Loucy (cell line): ENCODE data around the gene DOCK8.

Source experiments
- EZH2phosphoT487 ChIP-seq: fragments of 200-600 bp; IDR thresholded peaks from 2 replicates; pipeline ENCODE4 v1.6.1; 2018; ENCODE audit warnings: antibody characterized with exemption, mild to moderate bottlenecking, moderate library complexity, borderline replicate concordance
- TF ChIP-seq, protein P1 (sequence below): fragments of 200-600 bp; sonication (generic); conservative IDR thresholded peaks from 2 replicates; pipeline ENCODE4 v1.5.1; 2014; ENCODE audit warnings: mild to moderate bottlenecking, antibody characterized with exemption, low read length

- no peak for TF ChIP-seq EZH2phosphoT487
- TF ChIP-seq, protein P1, sequence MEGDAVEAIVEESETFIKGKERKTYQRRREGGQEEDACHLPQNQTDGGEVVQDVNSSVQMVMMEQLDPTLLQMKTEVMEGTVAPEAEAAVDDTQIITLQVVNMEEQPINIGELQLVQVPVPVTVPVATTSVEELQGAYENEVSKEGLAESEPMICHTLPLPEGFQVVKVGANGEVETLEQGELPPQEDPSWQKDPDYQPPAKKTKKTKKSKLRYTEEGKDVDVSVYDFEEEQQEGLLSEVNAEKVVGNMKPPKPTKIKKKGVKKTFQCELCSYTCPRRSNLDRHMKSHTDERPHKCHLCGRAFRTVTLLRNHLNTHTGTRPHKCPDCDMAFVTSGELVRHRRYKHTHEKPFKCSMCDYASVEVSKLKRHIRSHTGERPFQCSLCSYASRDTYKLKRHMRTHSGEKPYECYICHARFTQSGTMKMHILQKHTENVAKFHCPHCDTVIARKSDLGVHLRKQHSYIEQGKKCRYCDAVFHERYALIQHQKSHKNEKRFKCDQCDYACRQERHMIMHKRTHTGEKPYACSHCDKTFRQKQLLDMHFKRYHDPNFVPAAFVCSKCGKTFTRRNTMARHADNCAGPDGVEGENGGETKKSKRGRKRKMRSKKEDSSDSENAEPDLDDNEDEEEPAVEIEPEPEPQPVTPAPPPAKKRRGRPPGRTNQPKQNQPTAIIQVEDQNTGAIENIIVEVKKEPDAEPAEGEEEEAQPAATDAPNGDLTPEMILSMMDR, result no peak
Measured at GRCh38 chr9:219670-220365, 5.2 kb downstream of the DOCK8 start.
